ENCODE results near the gene MARK3.

MARK3 gene

DNA sequence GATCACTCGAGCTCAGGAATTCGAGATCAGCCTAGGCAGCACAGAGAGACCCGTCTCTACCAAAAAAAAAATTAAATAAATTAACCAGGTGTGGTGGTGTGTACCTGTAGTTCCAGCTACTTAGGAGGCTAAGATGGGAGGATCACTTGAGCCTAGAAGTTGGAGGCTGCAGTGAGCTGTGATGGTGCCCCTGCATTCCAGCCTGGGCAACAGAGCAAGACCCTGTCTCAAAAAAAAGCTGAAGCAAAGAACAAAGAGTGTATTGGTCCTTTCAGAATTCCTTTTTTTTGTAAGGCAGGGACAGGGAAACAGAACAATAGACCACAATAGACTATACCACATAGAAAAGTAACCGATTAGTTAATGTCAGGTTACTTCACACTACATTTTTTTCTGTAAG is 47.4 kb downstream of the MARK3 start:
- TF ChIP-seq ZFX (IDR thresholded peaks at IDR 0.05), result no peak
- no peak for TF ChIP-seq CTCF (conservative IDR thresholded peaks at IDR 0.05)
- H3K27ac ChIP-seq, result no peak overlapping the region

GRCh38 chr14:103433916-103434563 is 48.8 kb downstream of the MARK3 start:
- no peak for TF ChIP-seq CTCF (conservative IDR thresholded peaks at IDR 0.05)
- no peak for TF ChIP-seq ZFX (IDR thresholded peaks at IDR 0.05)
- H3K27ac ChIP-seq, result no peak overlapping the region

GRCh38 chr14:103434868-103435442 is 49.7 kb downstream of the MARK3 start:
- TF ChIP-seq ZFX (IDR thresholded peaks at IDR 0.05) (no peak), CTCF (conservative IDR thresholded peaks at IDR 0.05) (no peak)

GRCh38 chr14:103436533-103436932 is 51.3 kb downstream of the MARK3 start:
- TF ChIP-seq ZFX (IDR thresholded peaks at IDR 0.05) (no peak), CTCF (conservative IDR thresholded peaks at IDR 0.05) (no peak)
- no peak overlapping the region for H3K27ac ChIP-seq

More at GRCh38 chr14:103434868-103435442, 49.7 kb downstream of the MARK3 start:
- no peak overlapping the region for H3K27ac ChIP-seq

DNA sequence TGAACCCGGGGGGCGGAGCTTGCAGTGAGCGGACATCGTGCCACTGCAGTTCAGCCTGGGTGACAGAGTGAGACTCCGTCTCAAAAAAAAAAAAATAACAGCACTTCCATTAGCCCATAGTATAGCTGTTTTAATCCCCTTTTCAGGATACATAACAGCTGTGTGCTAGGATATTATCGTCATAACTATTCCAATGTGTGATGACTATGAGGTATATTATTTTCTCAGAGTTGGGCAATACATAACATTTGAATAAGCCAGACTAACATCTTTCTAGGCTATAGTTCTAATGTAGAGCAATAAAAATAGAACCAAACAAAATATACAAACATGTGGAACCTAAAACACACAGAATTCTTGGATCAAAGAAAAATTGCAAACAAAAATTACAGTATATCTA is 57.1 kb downstream of the MARK3 start:
- no peak overlapping the region for H3K27ac ChIP-seq
- TF ChIP-seq ZFX (IDR thresholded peaks at IDR 0.05) (no peak), CTCF (conservative IDR thresholded peaks at IDR 0.05) (no peak)

DNA sequence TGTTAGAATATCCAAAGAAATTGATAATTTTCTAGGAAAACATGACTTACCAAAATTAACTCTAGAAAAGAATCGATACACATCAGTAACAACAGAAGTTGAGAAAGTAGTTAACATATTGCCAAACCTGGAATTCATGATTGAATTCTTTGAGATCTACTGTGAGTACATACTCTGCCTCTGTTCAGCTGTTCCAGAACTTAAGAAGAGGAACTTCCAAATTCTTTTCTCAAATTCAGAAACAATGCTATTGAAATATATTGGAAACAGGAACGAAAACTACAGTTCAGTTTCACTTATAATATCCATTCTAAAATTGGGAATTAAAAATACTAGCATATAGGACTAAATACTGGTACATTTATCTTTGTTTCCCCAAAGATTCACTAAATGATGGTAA is 57.9 kb downstream of the MARK3 start:
- no peak for TF ChIP-seq CTCF (conservative IDR thresholded peaks at IDR 0.05)
- no peak for TF ChIP-seq ZFX (IDR thresholded peaks at IDR 0.05)
- no peak overlapping the region for H3K27ac ChIP-seq

GRCh38 chr14:103444837-103445524 is 59.8 kb downstream of the MARK3 start:
- no peak overlapping the region for H3K27ac ChIP-seq

More at GRCh38 chr14:103444837-103445524, 59.8 kb downstream of the MARK3 start:
- TF ChIP-seq ZFX (IDR thresholded peaks at IDR 0.05) (no peak), CTCF (conservative IDR thresholded peaks at IDR 0.05) (no peak)
